H9 (cell line): ENCODE results near the gene ITM2C. TPM values are rescaled to one million over a fixed set of nuclear protein-coding genes. Genes with fewer than 3 reads are reported as not detected.

ENCODE experiments used
- DNase-seq: peaks from one replicate; pipeline ENCODE4 v3.0.0-alpha.2; 2017
- H2AFZ ChIP-seq: one replicate; pipeline ENCODE4 v1.6.1; 2013; ENCODE audit warnings: mild to moderate bottlenecking, low read length, control low read depth, moderate library complexity
- H2AK5ac ChIP-seq: 2 replicates; pipeline ENCODE4 v1.6.1; 2013; ENCODE audit warnings: low read length, control low read depth, mixed read lengths; ENCODE audit not compliant: insufficient read length
- H2BK120ac ChIP-seq: one replicate; pipeline ENCODE4 v1.6.1; 2013; ENCODE audit warnings: low read depth, mild to moderate bottlenecking, low read length, control low read depth, inconsistent platforms; ENCODE audit not compliant: poor library complexity, severe bottlenecking
- H2BK12ac ChIP-seq: 2 replicates; pipeline ENCODE4 v1.6.1; 2013; ENCODE audit warnings: low read length, control low read depth, mixed read lengths, low read depth; ENCODE audit not compliant: insufficient read length
- H2BK15ac ChIP-seq: 2 replicates; pipeline ENCODE4 v1.6.1; 2013; ENCODE audit warnings: low read depth, low read length, control low read depth
- H2BK20ac ChIP-seq: one replicate; pipeline ENCODE4 v1.6.1; 2013; ENCODE audit warnings: low read depth, mild to moderate bottlenecking, low read length, control low read depth, inconsistent platforms; ENCODE audit not compliant: poor library complexity, severe bottlenecking
- H2BK5ac ChIP-seq: 2 replicates; pipeline ENCODE4 v1.6.1; 2013; ENCODE audit warnings: low read length, control low read depth, mixed read lengths; ENCODE audit not compliant: insufficient read length
- H3K14ac ChIP-seq: 2 replicates; pipeline ENCODE4 v1.6.1; 2013; ENCODE audit warnings: low read length, control low read depth; ENCODE audit not compliant: insufficient read depth
- H3K18ac ChIP-seq: 2 replicates; pipeline ENCODE4 v1.6.1; 2013; ENCODE audit warnings: low read depth, mild to moderate bottlenecking, mixed read lengths, low read length, control low read depth; ENCODE audit not compliant: insufficient read length
- H3K23ac ChIP-seq: 2 replicates; pipeline ENCODE4 v1.6.1; 2013; ENCODE audit warnings: low read length, control low read depth, mixed read lengths, low read depth; ENCODE audit not compliant: insufficient read length
- H3K23me2 ChIP-seq: 2 replicates; pipeline ENCODE4 v1.6.1; 2013; ENCODE audit warnings: low read depth, mild to moderate bottlenecking, mixed read lengths, low read length, control low read depth; ENCODE audit not compliant: insufficient read length, poor library complexity, severe bottlenecking
- H3K27ac ChIP-seq: 2 replicates; pipeline ENCODE4 v1.5.1; 2013; ENCODE audit warnings: low read length, control low read depth, mixed read lengths, low read depth; ENCODE audit not compliant: insufficient read length
- H3K27me3 ChIP-seq: 2 replicates; pipeline ENCODE4 v1.6.1; 2013; ENCODE audit warnings: low read length, control low read depth, inconsistent platforms; ENCODE audit not compliant: insufficient read depth
- H3K4ac ChIP-seq: 2 replicates; pipeline ENCODE4 v1.6.1; 2013; ENCODE audit warnings: low read depth, mild to moderate bottlenecking, control low read depth, inconsistent platforms, low read length, moderate library complexity
- H3K4me1 ChIP-seq: 2 replicates; pipeline ENCODE4 v1.6.1; 2013; ENCODE audit warnings: low read length, control low read depth, inconsistent platforms; ENCODE audit not compliant: insufficient read depth
- H3K4me2 ChIP-seq: 2 replicates; pipeline ENCODE4 v1.6.1; 2013; ENCODE audit warnings: low read length, control low read depth, mixed read lengths; ENCODE audit not compliant: insufficient read length, insufficient read depth
- H3K56ac ChIP-seq: 2 replicates; pipeline ENCODE4 v1.6.1; 2013; ENCODE audit warnings: low read depth, mild to moderate bottlenecking, mixed read lengths, low read length, control low read depth; ENCODE audit not compliant: insufficient read length
- H3K79me1 ChIP-seq: 2 replicates; pipeline ENCODE4 v1.6.1; 2013; ENCODE audit warnings: low read depth, mild to moderate bottlenecking, moderate library complexity, low read length, control low read depth, inconsistent platforms; ENCODE audit not compliant: insufficient read depth, poor library complexity, severe bottlenecking
- H3K79me2 ChIP-seq: 2 replicates; pipeline ENCODE4 v1.6.1; 2013; ENCODE audit warnings: low read length, control low read depth, inconsistent platforms; ENCODE audit not compliant: insufficient read depth
- H3K9ac ChIP-seq: 2 replicates; pipeline ENCODE4 v1.6.1; 2013; ENCODE audit warnings: low read length, control low read depth, mixed read lengths; ENCODE audit not compliant: insufficient read length; ENCODE audit errors: extremely low read depth
- H3K9me3 ChIP-seq: one replicate; pipeline ENCODE4 v1.6.1; 2013; ENCODE audit warnings: low read depth, low read length, inconsistent platforms; ENCODE audit not compliant: control insufficient read depth
- H3T11ph ChIP-seq: one replicate; pipeline ENCODE4 v1.6.1; 2013; ENCODE audit warnings: mild to moderate bottlenecking, low read length, control low read depth, inconsistent platforms
- H4K20me1 ChIP-seq: one replicate; pipeline ENCODE4 v1.6.1; 2013; ENCODE audit not compliant: control insufficient read depth, insufficient read length, insufficient read depth
- H4K5ac ChIP-seq: 2 replicates; pipeline ENCODE4 v1.6.1; 2013; ENCODE audit warnings: low read depth, mild to moderate bottlenecking, mixed read lengths, low read length, control low read depth; ENCODE audit not compliant: insufficient read length
- H4K8ac ChIP-seq: replicated peaks from 2 replicates; pipeline ENCODE4 v1.6.1; 2013; ENCODE audit warnings: low read length, control low read depth, mixed read lengths, low read depth; ENCODE audit not compliant: insufficient read length
- H4K91ac ChIP-seq: 2 replicates; pipeline ENCODE4 v1.6.1; 2013; ENCODE audit warnings: low read depth, mild to moderate bottlenecking, moderate library complexity, mixed read lengths, low read length, control low read depth; ENCODE audit not compliant: insufficient read length
- H3K27ac Mint-ChIP-seq, 3 experiments: 2 replicates in 2 of 3; 3 replicates in 1 of 3; pipeline ENCODE4 v1.8.0; 2020 to 2021; ENCODE audit warnings: mixed read lengths in 3 of 3, mild to moderate bottlenecking in 1 of 3, moderate library complexity in 1 of 3
- H3K27me3 Mint-ChIP-seq: 2 replicates; pipeline ENCODE4 v1.8.0; 2021; ENCODE audit warnings: low read depth, mild to moderate bottlenecking, moderate library complexity, mixed read lengths
- H3K36me3 Mint-ChIP-seq, 3 experiments: 2 replicates in 2 of 3; 3 replicates in 1 of 3; pipeline ENCODE4 v1.8.0; 2020 to 2021; ENCODE audit warnings: low read depth in 3 of 3, mixed read lengths in 3 of 3; ENCODE audit not compliant: insufficient read depth in 1 of 3
- H3K4me1 Mint-ChIP-seq, 2 experiments: 2 replicates each; pipeline ENCODE4 v1.8.0; 2020; ENCODE audit warnings: mixed read lengths in 2 of 2
- H3K4me3 Mint-ChIP-seq, 2 experiments: 2 replicates in 1 of 2; 3 replicates in 1 of 2; pipeline ENCODE4 v1.8.0; 2020 to 2021; ENCODE audit warnings: mild to moderate bottlenecking in 2 of 2, mixed read lengths in 2 of 2, moderate library complexity in 1 of 2
- H3K9me3 Mint-ChIP-seq, 2 experiments: 2 replicates in 1 of 2; 3 replicates in 1 of 2; pipeline ENCODE4 v1.8.0; 2020; ENCODE audit warnings: mild to moderate bottlenecking in 2 of 2, mixed read lengths in 2 of 2, moderate library complexity in 1 of 2
- CTCF ChIP-seq: fragments of 200-600 bp; sonication (generic); conservative IDR thresholded peaks from 3 replicates; pipeline ENCODE4 v1.8.0; 2021; ENCODE audit warnings: antibody characterized with exemption, mild to moderate bottlenecking
- WGBS: extraction: QIAGEN DNeasy Blood & Tissue Kit; methylation state at CpG from one replicate; pipeline ENCODE4 v1.1.7; 2013; ENCODE audit warnings: missing lambda C conversion rate, low lambda C conversion rate, mixed read lengths; ENCODE audit not compliant: insufficient read length; ENCODE audit errors: extremely low coverage; 5-methylcytosine and 5-hydroxymethylcytosine counted together
- total RNA-seq: library from RNA; stranded (reverse); gene quantifications from 2 replicates; pipeline ENCODE4 v1.2.1, GENCODE V29; 2021

Gene ITM2C
- total RNA-seq, 1 experiment from 2014 or later: 297 TPM

GRCh38 chr2:230829959-230830358 lies 34.8 kb upstream of the ITM2C start:
- Histone ChIP-seq H2BK15ac (no peak overlapping the region), H4K20me1 (no peaks in the 10 kb centered on the region), H4K91ac (no peak overlapping the region), H3K23ac (no peak overlapping the region), H3K4ac (no peak overlapping the region), H3K4me1 (no peaks in the 10 kb centered on the region), H2AK5ac (no peak overlapping the region), H3K18ac (no peak overlapping the region), H2BK12ac (no peak overlapping the region), H3K56ac (no peak overlapping the region), H2BK120ac (no peak overlapping the region), H3K14ac (no peak overlapping the region), H2BK20ac (no peak overlapping the region), H3K9me3 (no peaks in the 10 kb centered on the region), H3K27ac (no peak overlapping the region), H2BK5ac (no peak overlapping the region), H4K8ac (no peak overlapping the region), H3T11ph (no peak overlapping the region), H3K9ac (no peak overlapping the region), H2AFZ (no peak overlapping the region), H4K5ac (no peak overlapping the region), H3K79me1 (no peaks in the 10 kb centered on the region), H3K79me2 (no peaks in the 10 kb centered on the region), H3K27me3 (no peaks in the 10 kb centered on the region), H3K23me2 (no peaks in the 10 kb centered on the region), H3K4me2 (no peak overlapping the region)
- Mint-ChIP-seq H3K9me3 (no peaks in the 10 kb centered on the region), H3K4me1 (0 out of 4 replicates have a peak, but pooled peaks cover 0 to 2% of the 10 kb centered on the region in 2 experiments), H3K27me3 (peaks cover 8% of the 10 kb centered on the region), H3K4me3 (no peak overlapping the region), H3K27ac (no peak overlapping the region; a peak in 1 of 7 replicates), H3K36me3 (no peaks in the 10 kb centered on the region)
- DNase-seq: no peak
- TF ChIP-seq CTCF: no peak
- WGBS: no CpG with 5 or more reads among the region's 7 CpGs
